Mammary epithelial cell (primary cell): ENCODE measurements around the gene CNTNAP2.

Experiments
- EZH2 ChIP-seq: IDR thresholded peaks from 2 replicates; pipeline ENCODE4 v1.6.1; 2012; ENCODE audit warnings: low read length, inconsistent platforms, borderline replicate concordance
- TF ChIP-seq, protein P1 (sequence below), 2 donors: IDR thresholded peaks in 1 of 2; conservative IDR thresholded peaks in 1 of 2; 2 replicates each; pipeline ENCODE4 v1.5.1; 2011 to 2012; ENCODE audit warnings: inconsistent platforms in 2 of 2, low read length in 2 of 2, mild to moderate bottlenecking in 2 of 2, control low read depth in 1 of 2, low read depth in 1 of 2; ENCODE audit not compliant: insufficient read depth in 1 of 2; ENCODE audit errors: extremely low read depth in 1 of 2

DNA sequence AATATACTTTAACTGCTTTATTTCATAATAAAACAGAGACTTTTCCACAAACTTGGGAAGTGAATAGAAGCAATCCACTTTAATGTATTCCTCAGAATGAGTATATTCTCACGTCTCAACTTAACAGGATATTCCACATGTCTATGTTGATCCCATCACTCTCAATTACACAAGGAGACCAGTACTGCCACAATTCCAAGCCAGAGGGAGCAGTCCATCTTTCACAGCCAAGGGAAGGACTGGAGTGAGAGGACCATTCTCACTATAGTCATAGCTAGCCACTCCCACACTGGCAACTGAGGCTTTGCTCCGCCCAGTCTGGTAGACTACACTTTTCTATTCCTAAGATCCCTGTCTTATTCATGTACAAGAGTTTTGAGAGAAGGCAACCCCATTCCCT is 553.9 kb downstream of the CNTNAP2 start:
- no peak for TF ChIP-seq EZH2
- TF ChIP-seq, protein P1, sequence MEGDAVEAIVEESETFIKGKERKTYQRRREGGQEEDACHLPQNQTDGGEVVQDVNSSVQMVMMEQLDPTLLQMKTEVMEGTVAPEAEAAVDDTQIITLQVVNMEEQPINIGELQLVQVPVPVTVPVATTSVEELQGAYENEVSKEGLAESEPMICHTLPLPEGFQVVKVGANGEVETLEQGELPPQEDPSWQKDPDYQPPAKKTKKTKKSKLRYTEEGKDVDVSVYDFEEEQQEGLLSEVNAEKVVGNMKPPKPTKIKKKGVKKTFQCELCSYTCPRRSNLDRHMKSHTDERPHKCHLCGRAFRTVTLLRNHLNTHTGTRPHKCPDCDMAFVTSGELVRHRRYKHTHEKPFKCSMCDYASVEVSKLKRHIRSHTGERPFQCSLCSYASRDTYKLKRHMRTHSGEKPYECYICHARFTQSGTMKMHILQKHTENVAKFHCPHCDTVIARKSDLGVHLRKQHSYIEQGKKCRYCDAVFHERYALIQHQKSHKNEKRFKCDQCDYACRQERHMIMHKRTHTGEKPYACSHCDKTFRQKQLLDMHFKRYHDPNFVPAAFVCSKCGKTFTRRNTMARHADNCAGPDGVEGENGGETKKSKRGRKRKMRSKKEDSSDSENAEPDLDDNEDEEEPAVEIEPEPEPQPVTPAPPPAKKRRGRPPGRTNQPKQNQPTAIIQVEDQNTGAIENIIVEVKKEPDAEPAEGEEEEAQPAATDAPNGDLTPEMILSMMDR (conservative IDR thresholded peaks at IDR 0.05 in 1 of 2, IDR thresholded peaks at IDR 0.05 in 1 of 2; ENCODE audit: extremely low read depth in 1 of 2, insufficient read depth in 1 of 2, low read depth in 1 of 2, low read length in 2 of 2), result no peak
